Occipital lobe (tissue), 2 donors: ENCODE data around the gene TBCA. TPM values are rescaled to one million over a fixed set of nuclear protein-coding genes. Genes with fewer than 3 reads are reported as not detected.

Experiments used
- DNase-seq: peaks from one replicate; lab custom pipeline; 2025; lab: John Stamatoyannopoulos, UW
- total RNA-seq: library from RNA; depleted of rRNA; stranded (reverse); fragments of >200 nt; gene quantifications from one replicate; pipeline ENCODE4 v1.2.3, GENCODE V29; 2014

The TBCA gene
- total RNA-seq, result 70.7 TPM

GRCh38 chr5:77775790-77776553 lies at the start of gene TBCA:
Gene TBCA, minus strand, starts transcription at chr5:77776339. Its CDS starts 82 bp downstream, at chr5:77776257.
- DNase-seq, result peak; percentile 83

GRCh38 chr5:77824981-77825380 lies 48.8 kb upstream of the TBCA start:
- DNase-seq, result no peak

- no peak for DNase-seq
These were observed 40.5 kb upstream of the TBCA start for GRCh38 chr5:77816686-77817085.

GRCh38 chr5:77812926-77813589 lies 36.9 kb upstream of the TBCA start:
- no peak for DNase-seq

GRCh38 chr5:77806213-77806843 lies 30.2 kb upstream of the TBCA start:
- no peak for DNase-seq

GRCh38 chr5:77798456-77798855 lies 22.3 kb upstream of the TBCA start:
- no peak for DNase-seq

GRCh38 chr5:77797136-77797535 lies 21.0 kb upstream of the TBCA start:
- no peak for DNase-seq

GRCh38 chr5:77795846-77796245 lies 19.7 kb upstream of the TBCA start:
- no peak for DNase-seq

GRCh38 chr5:77795268-77795667 lies 19.1 kb upstream of the TBCA start:
- no peak for DNase-seq

- DNase-seq, result no peak
These were observed 15.8 kb upstream of the TBCA start for GRCh38 chr5:77791926-77792325.

- DNase-seq, result no peak
These were observed 15.2 kb upstream of the TBCA start for GRCh38 chr5:77791356-77791755.

- no peak for DNase-seq
These were observed 9.1 kb upstream of the TBCA start for GRCh38 chr5:77785229-77785628.

- no peak for DNase-seq
These were observed 8.6 kb upstream of the TBCA start for GRCh38 chr5:77784735-77785134.

GRCh38 chr5:77781076-77781475 lies 4.9 kb upstream of the TBCA start:
- no peak for DNase-seq

- no peak for DNase-seq
These were observed 2.8 kb upstream of the TBCA start for GRCh38 chr5:77778881-77779438.

- no peak for DNase-seq
These were observed 2.3 kb upstream of the TBCA start for GRCh38 chr5:77778398-77778797.

GRCh38 chr5:77777911-77778310 lies 1.8 kb upstream of the TBCA start:
- no peak for DNase-seq

- DNase-seq, result no peak
These were observed 1.2 kb upstream of the TBCA start for GRCh38 chr5:77777281-77777892.

- DNase-seq, result no peak
These were observed 541 bp upstream of the TBCA start for GRCh38 chr5:77776554-77777206.

GRCh38 chr5:77774981-77775789 lies 954 bp downstream of the TBCA start:
- DNase-seq, result no peak
